Chondrocyte (in vitro differentiated cells): ENCODE measurements around the gene CXCR5. TPM values are rescaled to one million over a fixed set of nuclear protein-coding genes. Genes with fewer than 3 reads are reported as not detected.

ENCODE experiments used
- DNase-seq: peaks from one replicate; pipeline ENCODE4 v3.0.0; 2021; ENCODE audit warnings: mixed read lengths, low spot score
- H3K27ac Mint-ChIP-seq: one replicate; pipeline ENCODE4 v1.8.0; 2021; ENCODE audit warnings: mild to moderate bottlenecking, moderate library complexity, mixed read lengths; ENCODE audit not compliant: unreplicated experiment
- H3K27me3 Mint-ChIP-seq: 2 replicates; pipeline ENCODE4 v1.8.0; 2021; ENCODE audit warnings: low read depth, mixed read lengths
- H3K36me3 Mint-ChIP-seq: 2 replicates; pipeline ENCODE4 v1.8.0; 2021; ENCODE audit warnings: low read depth, mixed read lengths
- H3K4me1 Mint-ChIP-seq: 2 replicates; pipeline ENCODE4 v1.8.0; 2021; ENCODE audit warnings: low read depth, mild to moderate bottlenecking, mixed read lengths
- H3K4me3 Mint-ChIP-seq: one replicate; pipeline ENCODE4 v1.8.0; 2021; ENCODE audit warnings: mild to moderate bottlenecking, moderate library complexity, mixed read lengths; ENCODE audit not compliant: unreplicated experiment
- H3K9me3 Mint-ChIP-seq: 2 replicates; pipeline ENCODE4 v1.8.0; 2021; ENCODE audit warnings: low read depth, mixed read lengths
- CTCF ChIP-seq: fragments of 200-600 bp; sonication (generic); IDR thresholded peaks from 2 replicates; pipeline ENCODE4 v1.5.0; 2021; ENCODE audit warnings: antibody characterized with exemption, mild to moderate bottlenecking, moderate library complexity
- total RNA-seq: library from RNA; stranded (reverse); gene quantifications from 3 replicates; pipeline ENCODE4 v1.2.1, GENCODE V29; 2021

CXCR5 gene
- total RNA-seq, 1 donor from 2014 or later: 0.07 TPM

- H3K27ac Mint-ChIP-seq: peak overlapping the region; percentile 97
- no peak for DNase-seq
- no peaks in the 10 kb centered on the region for H3K27me3 Mint-ChIP-seq
- no peaks in the 10 kb centered on the region for H3K9me3 Mint-ChIP-seq
- peaks cover 57% of the 10 kb centered on the region for H3K4me1 Mint-ChIP-seq
- peaks cover 3% of the 10 kb centered on the region for H3K36me3 Mint-ChIP-seq
- H3K4me3 Mint-ChIP-seq: peak overlapping the region; percentile 98
- TF ChIP-seq CTCF: no peak
Measured at GRCh38 chr11:118924591-118925585, 41.2 kb downstream of the CXCR5 start.

GRCh38 chr11:118927554-118928100 lies 43.9 kb downstream of the CXCR5 start:
- Mint-ChIP-seq H3K27ac (peak overlapping the region; percentile 99), H3K27me3 (no peaks in the 10 kb centered on the region)
- TF ChIP-seq CTCF: no peak

GRCh38 chr11:118928101-118928869 lies 44.6 kb downstream of the CXCR5 start:
- Mint-ChIP-seq H3K4me1 (peaks cover 38% of the 10 kb centered on the region), H3K27me3 (no peaks in the 10 kb centered on the region), H3K36me3 (peaks cover 2% of the 10 kb centered on the region), H3K9me3 (no peaks in the 10 kb centered on the region), H3K27ac (peak overlapping the region; percentile 99), H3K4me3 (peak overlapping the region; percentile 88)
- DNase-seq: no peak
- peak; percentile 99 for TF ChIP-seq CTCF

More at GRCh38 chr11:118927554-118928100, 43.9 kb downstream of the CXCR5 start:
- peaks cover 44% of the 10 kb centered on the region for H3K4me1 Mint-ChIP-seq
- peak overlapping the region; percentile 88 for H3K4me3 Mint-ChIP-seq
- peaks cover 3% of the 10 kb centered on the region for H3K36me3 Mint-ChIP-seq
- no peak for DNase-seq
- no peaks in the 10 kb centered on the region for H3K9me3 Mint-ChIP-seq

GRCh38 chr11:118928870-118929500 lies 45.3 kb downstream of the CXCR5 start:
- TF ChIP-seq CTCF: no peak
- H3K9me3 Mint-ChIP-seq: no peaks in the 10 kb centered on the region
- H3K4me3 Mint-ChIP-seq: peak overlapping the region; percentile 88
- H3K27ac Mint-ChIP-seq: peak overlapping the region; percentile 99
- no peak for DNase-seq
- no peaks in the 10 kb centered on the region for H3K36me3 Mint-ChIP-seq
- H3K27me3 Mint-ChIP-seq: no peaks in the 10 kb centered on the region
- H3K4me1 Mint-ChIP-seq: peaks cover 32% of the 10 kb centered on the region
